ENCODE data around the gene MROH8. TPM values are rescaled to one million over a fixed set of nuclear protein-coding genes. Genes with fewer than 3 reads are reported as not detected.

The MROH8 gene
- total RNA-seq, 4 donors from 2014 or later: 0.54 to 14.0 (median 3.2) TPM

DNA sequence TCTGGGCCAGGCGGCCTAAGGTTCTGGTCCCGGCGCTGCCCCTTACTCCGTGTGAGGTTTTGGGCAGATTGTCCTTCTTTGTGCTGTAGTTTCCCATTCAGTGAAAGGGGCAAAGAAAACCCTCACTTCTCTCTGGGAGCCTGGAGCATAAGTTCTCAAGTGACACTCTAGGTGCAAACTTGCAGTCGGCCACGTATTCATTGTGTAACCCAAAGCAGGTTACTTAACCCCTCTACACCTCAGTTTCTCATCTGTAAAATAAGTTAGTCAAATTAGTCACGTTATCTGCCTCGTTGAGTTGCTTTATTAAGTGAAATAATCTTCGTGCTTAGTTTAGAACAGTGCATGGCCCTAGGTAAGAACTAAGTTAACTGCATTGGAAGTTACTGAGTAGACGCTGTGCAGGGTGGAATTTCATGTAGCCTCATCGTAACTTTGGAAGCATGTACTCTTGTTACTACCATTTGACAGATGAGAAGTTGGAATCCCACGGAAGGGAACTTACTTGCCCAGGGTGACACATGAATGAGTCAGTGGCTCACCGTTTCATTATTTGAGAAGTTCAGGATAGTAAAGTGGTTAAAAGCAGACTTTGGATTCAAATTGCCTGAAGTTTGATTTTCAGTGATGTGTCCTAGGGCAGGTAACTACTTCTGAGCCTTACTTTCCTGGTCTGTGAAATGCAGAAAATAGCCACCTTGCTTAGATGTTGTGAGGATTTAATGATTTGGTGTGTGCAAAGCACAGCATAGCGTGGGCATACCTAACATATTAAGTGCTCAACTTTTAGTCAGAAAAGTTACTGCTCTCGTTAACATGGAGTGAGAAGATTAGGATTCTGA lies 556 bp upstream of the MROH8 start:
- H3K27ac ChIP-seq: peak overlapping the region; percentile 92 to 96 (median 94)
- no peak for TF ChIP-seq POLR2A (IDR thresholded peaks at IDR 0.05)
- TF ChIP-seq, protein P1, sequence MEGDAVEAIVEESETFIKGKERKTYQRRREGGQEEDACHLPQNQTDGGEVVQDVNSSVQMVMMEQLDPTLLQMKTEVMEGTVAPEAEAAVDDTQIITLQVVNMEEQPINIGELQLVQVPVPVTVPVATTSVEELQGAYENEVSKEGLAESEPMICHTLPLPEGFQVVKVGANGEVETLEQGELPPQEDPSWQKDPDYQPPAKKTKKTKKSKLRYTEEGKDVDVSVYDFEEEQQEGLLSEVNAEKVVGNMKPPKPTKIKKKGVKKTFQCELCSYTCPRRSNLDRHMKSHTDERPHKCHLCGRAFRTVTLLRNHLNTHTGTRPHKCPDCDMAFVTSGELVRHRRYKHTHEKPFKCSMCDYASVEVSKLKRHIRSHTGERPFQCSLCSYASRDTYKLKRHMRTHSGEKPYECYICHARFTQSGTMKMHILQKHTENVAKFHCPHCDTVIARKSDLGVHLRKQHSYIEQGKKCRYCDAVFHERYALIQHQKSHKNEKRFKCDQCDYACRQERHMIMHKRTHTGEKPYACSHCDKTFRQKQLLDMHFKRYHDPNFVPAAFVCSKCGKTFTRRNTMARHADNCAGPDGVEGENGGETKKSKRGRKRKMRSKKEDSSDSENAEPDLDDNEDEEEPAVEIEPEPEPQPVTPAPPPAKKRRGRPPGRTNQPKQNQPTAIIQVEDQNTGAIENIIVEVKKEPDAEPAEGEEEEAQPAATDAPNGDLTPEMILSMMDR (IDR thresholded peaks at IDR 0.05): no peak

DNA sequence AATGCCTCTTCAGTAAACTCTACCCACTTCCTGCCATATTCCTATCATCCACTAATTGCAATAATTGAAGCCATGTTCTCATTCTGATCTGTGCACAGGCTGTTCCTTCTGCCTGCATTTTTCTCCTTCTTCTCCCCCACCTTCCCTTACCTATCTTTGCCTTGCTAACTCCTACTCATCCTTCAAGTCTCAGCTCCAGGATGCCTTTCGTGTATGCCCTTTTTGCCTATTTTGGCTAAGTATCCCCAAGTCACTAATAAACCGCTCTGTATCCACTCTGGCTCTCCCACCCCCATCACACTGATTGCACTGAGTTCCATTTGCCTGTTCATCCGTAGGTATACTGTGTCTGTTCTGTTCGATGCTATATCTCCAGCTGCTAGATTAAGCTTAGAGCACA lies 6.5 kb downstream of the MROH8 start:
- H3K27me3 ChIP-seq: no peaks in the 10 kb centered on the region
- H3K4me3 ChIP-seq: no peak overlapping the region
- no peaks in the 10 kb centered on the region for H3K9me3 ChIP-seq
- H3K4me1 ChIP-seq: no peaks in the 10 kb centered on the region
- H3K27ac ChIP-seq: no peak overlapping the region
- no peaks in the 10 kb centered on the region for H3K36me3 ChIP-seq
- DNase-seq: no peak
- TF ChIP-seq POLR2A (IDR thresholded peaks at IDR 0.05): no peak
- TF ChIP-seq, protein P1 (IDR thresholded peaks at IDR 0.05): no peak

More for the DNA sequence above, 556 bp upstream of the MROH8 start:
- H3K36me3 ChIP-seq: peaks cover 0 to 17% (median 0%) of the 10 kb centered on the region in 3 donors
- no peaks in the 10 kb centered on the region for H3K27me3 ChIP-seq
- DNase-seq: no peak
- H3K4me1 ChIP-seq: peaks cover 0 to 13% (median 8%) of the 10 kb centered on the region in 4 donors
- H3K9me3 ChIP-seq: no peaks in the 10 kb centered on the region
- peak overlapping the region; percentile 71 to 95 (median 89) for H3K4me3 ChIP-seq

DNA sequence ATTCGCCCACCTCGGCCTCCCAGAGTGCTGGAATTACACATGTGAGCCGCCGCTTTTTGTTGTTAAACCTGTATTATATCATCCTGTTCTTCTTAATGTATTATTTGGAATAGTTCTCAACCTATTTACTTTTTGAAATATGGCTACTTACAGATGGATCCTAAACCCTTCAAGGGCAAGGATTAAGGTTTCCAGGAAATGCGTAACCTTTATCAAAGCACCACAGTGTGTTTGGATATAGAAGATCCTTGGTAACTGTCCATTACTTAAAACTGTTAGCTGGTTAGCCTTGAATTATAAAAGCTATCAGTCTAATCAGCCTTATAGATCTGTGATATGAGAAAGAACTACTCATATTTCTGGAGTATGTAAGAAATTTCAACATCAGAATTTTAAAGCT lies 12.5 kb downstream of the MROH8 start:
- TF ChIP-seq, protein P1 (IDR thresholded peaks at IDR 0.05): no peak
- TF ChIP-seq POLR2A (IDR thresholded peaks at IDR 0.05): no peak
- Histone ChIP-seq H3K27me3 (no peaks in the 10 kb centered on the region), H3K4me3 (no peak overlapping the region), H3K36me3 (no peaks in the 10 kb centered on the region), H3K27ac (no peak overlapping the region), H3K4me1 (no peaks in the 10 kb centered on the region), H3K9me3 (no peaks in the 10 kb centered on the region)
- DNase-seq: no peak

DNA sequence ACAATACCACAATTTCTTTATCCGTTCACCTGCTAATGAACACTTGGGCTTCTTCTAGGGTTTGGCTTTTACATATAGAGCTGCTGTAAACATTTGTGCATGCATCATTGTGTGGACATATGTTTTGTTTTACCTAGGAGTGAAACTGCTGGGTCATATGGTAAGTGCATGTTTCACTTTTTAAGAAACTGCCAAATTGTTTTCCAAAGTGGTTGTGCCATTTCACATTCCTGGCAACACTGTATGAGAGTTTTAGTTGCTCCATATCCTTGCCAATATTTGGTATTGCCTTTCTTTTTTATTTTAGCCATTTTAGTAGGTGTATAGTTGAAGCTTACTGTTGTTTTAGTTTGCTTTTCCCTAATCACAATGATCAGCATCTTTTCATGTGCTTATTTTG lies 14.3 kb downstream of the MROH8 start:
- TF ChIP-seq POLR2A (IDR thresholded peaks at IDR 0.05): no peak
- Histone ChIP-seq H3K4me3 (no peak overlapping the region), H3K27me3 (no peaks in the 10 kb centered on the region), H3K27ac (no peak overlapping the region), H3K9me3 (no peaks in the 10 kb centered on the region), H3K4me1 (no peaks in the 10 kb centered on the region), H3K36me3 (no peaks in the 10 kb centered on the region)
- no peak for DNase-seq

DNA sequence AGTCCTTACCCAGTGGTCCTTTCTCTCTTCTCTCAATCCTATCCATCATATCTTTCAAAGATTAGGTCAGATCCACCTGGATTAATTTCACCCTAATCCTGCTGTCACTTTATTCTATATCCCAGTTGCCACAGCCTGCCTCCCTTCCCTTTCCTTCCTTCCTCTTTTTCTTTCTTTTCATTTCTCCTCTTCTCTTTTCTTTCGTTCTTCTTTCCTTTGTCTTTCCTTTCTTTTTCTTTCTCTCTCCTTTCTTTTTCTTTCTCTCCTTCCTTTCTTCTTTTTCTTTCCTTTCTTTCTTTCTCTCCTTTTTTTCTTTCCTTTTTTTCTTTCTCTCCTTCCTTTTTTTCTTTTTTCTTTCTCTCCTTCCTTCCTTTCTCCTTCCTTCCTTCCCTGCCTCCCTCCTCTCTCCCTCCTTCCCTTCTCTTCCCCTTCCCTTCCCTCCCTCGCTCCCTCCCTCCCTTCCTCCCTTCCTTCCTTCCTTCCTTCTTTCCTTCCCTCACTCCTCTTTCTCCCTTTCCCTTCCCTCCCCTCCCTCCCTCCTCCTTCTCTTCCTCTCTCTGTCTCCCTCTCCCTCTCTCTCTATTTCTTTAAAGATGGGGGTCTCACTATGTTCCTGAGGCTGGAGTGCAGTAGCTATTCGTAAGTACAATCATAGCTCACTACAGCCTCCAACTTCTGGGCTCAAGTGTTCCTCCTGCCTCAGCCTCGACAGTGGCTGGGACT lies 15.4 kb downstream of the MROH8 start:
- DNase-seq: no peak
- no peak overlapping the region for H3K4me3 ChIP-seq
- H3K9me3 ChIP-seq: no peaks in the 10 kb centered on the region
- H3K27ac ChIP-seq: no peak overlapping the region
- no peaks in the 10 kb centered on the region for H3K36me3 ChIP-seq
- H3K4me1 ChIP-seq: no peaks in the 10 kb centered on the region
- TF ChIP-seq POLR2A (IDR thresholded peaks at IDR 0.05): no peak
- TF ChIP-seq, protein P1 (IDR thresholded peaks at IDR 0.05): no peak
- H3K27me3 ChIP-seq: no peaks in the 10 kb centered on the region

DNA sequence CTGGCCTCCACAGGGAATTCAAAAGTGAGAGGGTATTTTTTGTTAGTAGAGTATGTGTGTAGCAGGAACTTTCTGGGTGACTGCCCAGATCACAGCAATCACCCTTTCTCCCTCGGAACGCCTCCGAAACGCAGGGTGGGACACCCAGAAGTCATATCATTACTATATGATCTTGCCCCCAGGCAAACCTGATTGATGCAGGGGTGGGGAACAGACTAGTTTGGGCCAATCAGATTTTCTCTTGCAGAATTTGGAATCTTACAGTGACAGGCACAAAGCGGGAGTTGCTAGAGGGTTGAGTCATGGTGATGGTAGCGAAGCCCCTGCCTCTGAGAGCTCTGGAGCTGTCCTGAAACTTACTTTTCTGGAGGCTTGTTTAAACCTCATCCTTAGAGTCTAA lies 16.7 kb downstream of the MROH8 start:
- Histone ChIP-seq H3K9me3 (no peaks in the 10 kb centered on the region), H3K36me3 (no peaks in the 10 kb centered on the region)
- TF ChIP-seq POLR2A (IDR thresholded peaks at IDR 0.05): no peak
- TF ChIP-seq, protein P1 (IDR thresholded peaks at IDR 0.05): no peak

More for the DNA sequence above, 16.7 kb downstream of the MROH8 start:
- DNase-seq: no peak
- Histone ChIP-seq H3K27me3 (no peaks in the 10 kb centered on the region), H3K4me1 (no peaks in the 10 kb centered on the region), H3K4me3 (no peak overlapping the region), H3K27ac (no peak overlapping the region)
